GM18867 (cell line): ENCODE data around the gene TLE4.
"Not testable (repeated sequence)": the region's sequence is repeated elsewhere in the genome, so short reads cannot be mapped to it uniquely, and the experiment has no call there.

Source experiments
- ATAC-seq: cut with Tn5 transposase; IDR thresholded peaks from one replicate; pipeline ENCODE4 v1.9.1; 2021; ENCODE audit warnings: mild to moderate bottlenecking, moderate library complexity; ENCODE audit not compliant: unreplicated experiment

Gene TLE4

GRCh38 chr9:79709743-79710674 is 138.2 kb downstream of the TLE4 start:
- ATAC-seq, result no peak

GRCh38 chr9:79711874-79712273 is 140.1 kb downstream of the TLE4 start:
- ATAC-seq, result no peak

- ATAC-seq, result no peak
Observed at GRCh38 chr9:79719021-79719420, 147.3 kb downstream of the TLE4 start.

- no peak for ATAC-seq
Observed at GRCh38 chr9:79719989-79720388, 148.2 kb downstream of the TLE4 start.

- ATAC-seq, result peak; percentile 89
Observed at GRCh38 chr9:79731171-79731890, 159.6 kb downstream of the TLE4 start.

GRCh38 chr9:79735023-79735779 is 163.4 kb downstream of the TLE4 start:
- ATAC-seq, result no peak

- no peak for ATAC-seq
Observed at GRCh38 chr9:79736051-79736450, 164.3 kb downstream of the TLE4 start.

GRCh38 chr9:79741381-79741780 is 169.6 kb downstream of the TLE4 start:
- ATAC-seq, result no peak

- ATAC-seq, result peak; percentile 52
Observed at GRCh38 chr9:79742110-79742721, 170.5 kb downstream of the TLE4 start.

GRCh38 chr9:79744521-79744920 is 172.8 kb downstream of the TLE4 start:
- no peak for ATAC-seq

GRCh38 chr9:79745752-79746336 is 174.1 kb downstream of the TLE4 start:
- peak; percentile 45 for ATAC-seq

GRCh38 chr9:79751895-79752466 is 180.2 kb downstream of the TLE4 start:
- not testable (repeated sequence) for ATAC-seq

GRCh38 chr9:79756414-79756813 is 184.6 kb downstream of the TLE4 start:
- no peak for ATAC-seq

- no peak for ATAC-seq
Observed at GRCh38 chr9:79757074-79757473, 185.3 kb downstream of the TLE4 start.

GRCh38 chr9:79757881-79758669 is 186.3 kb downstream of the TLE4 start:
- ATAC-seq, result no peak

GRCh38 chr9:79759460-79759859 is 187.7 kb downstream of the TLE4 start:
- ATAC-seq, result no peak

- no peak for ATAC-seq
Observed at GRCh38 chr9:79762070-79762469, 190.3 kb downstream of the TLE4 start.

GRCh38 chr9:79763671-79764285 is 192.0 kb downstream of the TLE4 start:
- ATAC-seq, result no peak

- ATAC-seq, result no peak
Observed at GRCh38 chr9:79764374-79764773, 192.6 kb downstream of the TLE4 start.
